BE2C (cell line): Measurements from ENCODE around the gene ARHGAP42.
"Not testable (repeated sequence)": the region's sequence is repeated elsewhere in the genome, so short reads cannot be mapped to it uniquely, and the experiment has no call there.

Experiments
- DNase-seq: peaks from one replicate; pipeline ENCODE4 v3.0.0-alpha.2; 2020
- H3K27me3 ChIP-seq: fragments of 250-450 bp; sonication (Bioruptor Pico); 2 replicates; pipeline ENCODE4 v1.5.1; 2020; ENCODE audit warnings: mild to moderate bottlenecking
- H3K36me3 ChIP-seq: fragments of 250-450 bp; sonication (Bioruptor Pico); 2 replicates; pipeline ENCODE4 v1.5.1; 2020; ENCODE audit warnings: mild to moderate bottlenecking
- H3K4me1 ChIP-seq: fragments of 250-450 bp; sonication (Bioruptor Pico); 2 replicates; pipeline ENCODE4 v1.5.1; 2020
- H3K4me3 ChIP-seq: 2 replicates; pipeline ENCODE4 v1.5.1; 2011; ENCODE audit warnings: low read depth, low read length
- H3K9me3 ChIP-seq: fragments of 250-450 bp; sonication (Bioruptor Pico); 2 replicates; pipeline ENCODE4 v1.5.1; 2020
- TF ChIP-seq, protein P1 (sequence below): IDR thresholded peaks from 2 replicates; pipeline ENCODE4 v1.5.1; 2012; ENCODE audit warnings: mild to moderate bottlenecking, low read depth, low read length

Gene ARHGAP42

DNA sequence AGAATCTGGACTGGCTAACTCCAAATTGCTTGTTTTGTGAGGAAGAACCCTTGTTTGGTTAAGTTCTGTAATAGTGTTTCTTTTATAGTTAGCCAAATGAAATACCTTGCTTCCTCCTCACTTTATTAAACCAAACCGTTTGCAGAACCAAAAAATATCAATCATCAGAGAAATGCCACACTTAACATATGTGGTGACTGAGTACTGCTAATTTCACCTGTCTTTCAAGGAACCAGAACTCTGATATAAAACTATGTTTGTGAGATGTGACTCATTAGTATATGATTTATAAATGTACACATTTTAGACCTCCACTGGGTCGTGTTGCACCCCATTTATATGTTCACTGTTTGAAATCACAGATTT is 322.6 kb downstream of the ARHGAP42 start:
- no peaks in the 10 kb centered on the region for H3K36me3 ChIP-seq
- no peak overlapping the region for H3K4me3 ChIP-seq
- no peak for DNase-seq
- H3K27me3 ChIP-seq = peaks cover 9% of the 10 kb centered on the region
- no peaks in the 10 kb centered on the region for H3K9me3 ChIP-seq
- no peaks in the 10 kb centered on the region for H3K4me1 ChIP-seq
- TF ChIP-seq, protein P1, sequence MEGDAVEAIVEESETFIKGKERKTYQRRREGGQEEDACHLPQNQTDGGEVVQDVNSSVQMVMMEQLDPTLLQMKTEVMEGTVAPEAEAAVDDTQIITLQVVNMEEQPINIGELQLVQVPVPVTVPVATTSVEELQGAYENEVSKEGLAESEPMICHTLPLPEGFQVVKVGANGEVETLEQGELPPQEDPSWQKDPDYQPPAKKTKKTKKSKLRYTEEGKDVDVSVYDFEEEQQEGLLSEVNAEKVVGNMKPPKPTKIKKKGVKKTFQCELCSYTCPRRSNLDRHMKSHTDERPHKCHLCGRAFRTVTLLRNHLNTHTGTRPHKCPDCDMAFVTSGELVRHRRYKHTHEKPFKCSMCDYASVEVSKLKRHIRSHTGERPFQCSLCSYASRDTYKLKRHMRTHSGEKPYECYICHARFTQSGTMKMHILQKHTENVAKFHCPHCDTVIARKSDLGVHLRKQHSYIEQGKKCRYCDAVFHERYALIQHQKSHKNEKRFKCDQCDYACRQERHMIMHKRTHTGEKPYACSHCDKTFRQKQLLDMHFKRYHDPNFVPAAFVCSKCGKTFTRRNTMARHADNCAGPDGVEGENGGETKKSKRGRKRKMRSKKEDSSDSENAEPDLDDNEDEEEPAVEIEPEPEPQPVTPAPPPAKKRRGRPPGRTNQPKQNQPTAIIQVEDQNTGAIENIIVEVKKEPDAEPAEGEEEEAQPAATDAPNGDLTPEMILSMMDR = no peak

DNA sequence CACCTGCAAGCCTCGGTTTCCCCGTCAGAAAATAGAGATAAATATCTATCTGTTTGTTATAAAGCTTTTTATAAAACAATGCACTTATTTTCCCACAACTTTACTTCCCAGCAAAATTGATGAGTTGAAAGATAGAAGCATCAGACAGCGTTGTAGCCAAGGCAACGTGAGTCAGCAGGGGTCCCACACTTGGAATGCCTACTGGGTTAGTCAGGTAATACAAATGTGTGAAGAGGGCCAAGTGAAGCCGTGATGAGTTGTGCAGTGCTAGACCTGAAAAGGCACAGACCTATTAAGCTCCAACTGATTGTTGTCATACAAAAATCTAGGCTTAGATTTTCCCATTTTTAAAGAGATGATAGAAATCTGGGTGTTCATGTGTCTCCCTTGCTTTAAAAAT is 323.8 kb downstream of the ARHGAP42 start:
- DNase-seq = no peak
- Histone ChIP-seq H3K36me3 (no peaks in the 10 kb centered on the region), H3K4me3 (no peak overlapping the region), H3K4me1 (no peaks in the 10 kb centered on the region), H3K9me3 (no peaks in the 10 kb centered on the region), H3K27me3 (peaks cover 9% of the 10 kb centered on the region; the same call in 1 of the 2 replicates)
- TF ChIP-seq, protein P1 = no peak

DNA sequence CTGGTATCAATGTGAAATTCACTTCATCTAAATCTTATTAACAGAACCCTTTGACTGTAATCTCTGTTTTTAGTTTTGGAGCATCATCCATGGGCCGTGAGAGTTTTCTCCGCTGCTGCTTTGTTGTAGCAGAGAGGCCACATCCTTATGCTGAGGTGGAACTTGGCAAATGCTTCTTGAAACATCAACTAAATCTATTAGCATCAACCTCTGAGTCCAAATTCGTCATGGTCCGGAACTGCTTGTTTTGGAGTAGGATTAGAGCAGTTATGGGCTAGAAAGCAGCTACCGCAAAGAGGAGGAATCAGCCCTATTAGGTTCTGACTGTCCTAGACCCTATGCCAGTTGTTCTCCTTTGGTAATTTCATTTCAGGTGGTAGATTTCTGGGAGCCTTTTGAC is 324.8 kb downstream of the ARHGAP42 start:
- DNase-seq = no peak
- Histone ChIP-seq H3K9me3 (no peaks in the 10 kb centered on the region), H3K4me3 (no peak overlapping the region), H3K27me3 (peaks cover 2% of the 10 kb centered on the region; the same call in 1 of the 2 replicates), H3K4me1 (no peaks in the 10 kb centered on the region), H3K36me3 (no peaks in the 10 kb centered on the region)
- TF ChIP-seq, protein P1 = no peak

DNA sequence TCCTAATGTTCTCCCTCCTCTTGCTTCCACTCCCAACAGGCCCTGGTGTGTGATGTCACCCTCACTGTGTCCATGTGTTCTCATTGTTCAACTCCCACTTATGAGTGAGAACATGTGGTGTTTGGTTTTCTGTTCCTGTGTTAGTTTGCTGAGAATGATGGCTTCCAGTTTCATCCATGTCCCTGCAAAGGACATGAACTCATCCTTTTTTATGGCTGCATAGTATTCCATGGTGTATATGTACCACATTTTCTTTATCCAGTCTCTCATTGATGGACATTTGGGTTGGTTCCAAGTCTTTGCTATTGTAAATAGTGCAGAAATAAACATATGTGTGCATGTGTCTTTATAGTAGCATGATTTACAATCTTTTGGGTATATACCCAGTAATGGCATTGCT is 326.6 kb downstream of the ARHGAP42 start:
- H3K27me3 ChIP-seq, DNase-seq, H3K4me3 ChIP-seq, H3K4me1 ChIP-seq, H3K9me3 ChIP-seq, H3K36me3 ChIP-seq: not testable (repeated sequence)

DNA sequence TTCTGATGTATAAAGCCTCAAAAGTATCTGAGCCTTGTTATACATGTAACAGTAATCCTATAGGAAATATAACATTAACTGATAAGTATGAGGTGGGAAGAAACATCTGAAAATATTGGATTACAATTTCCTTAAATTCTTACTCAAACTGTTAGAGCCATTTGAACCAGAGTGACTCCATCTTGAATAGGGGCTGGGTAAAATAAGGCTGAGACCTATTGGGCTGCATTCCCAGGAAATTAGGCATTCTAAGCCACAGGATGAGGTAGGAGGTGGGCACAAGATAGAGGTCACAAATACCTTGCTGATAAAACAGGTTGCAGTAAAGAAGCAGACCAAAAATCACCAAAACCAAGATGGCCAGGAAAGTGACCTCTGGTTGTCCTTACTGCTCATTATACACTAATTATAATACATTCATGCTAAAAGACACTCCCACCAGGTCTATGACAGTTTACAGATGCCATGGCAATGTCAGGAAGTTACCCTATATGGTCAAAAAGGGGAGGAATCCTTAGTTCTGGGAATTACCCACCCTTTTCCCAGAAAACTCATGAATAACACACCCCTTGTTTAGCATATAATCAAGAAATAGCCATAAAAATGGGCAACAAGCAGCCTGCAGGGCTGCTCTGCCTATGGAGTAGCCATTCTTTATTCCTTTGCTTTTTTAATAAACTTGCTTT is 327.7 kb downstream of the ARHGAP42 start:
- TF ChIP-seq, protein P1 = no peak
- Histone ChIP-seq H3K27me3 (no peaks in the 10 kb centered on the region; the same call in 1 of the 2 replicates), H3K4me3 (no peak overlapping the region), H3K4me1 (no peaks in the 10 kb centered on the region), H3K9me3 (no peaks in the 10 kb centered on the region), H3K36me3 (no peaks in the 10 kb centered on the region)
- DNase-seq = no peak

DNA sequence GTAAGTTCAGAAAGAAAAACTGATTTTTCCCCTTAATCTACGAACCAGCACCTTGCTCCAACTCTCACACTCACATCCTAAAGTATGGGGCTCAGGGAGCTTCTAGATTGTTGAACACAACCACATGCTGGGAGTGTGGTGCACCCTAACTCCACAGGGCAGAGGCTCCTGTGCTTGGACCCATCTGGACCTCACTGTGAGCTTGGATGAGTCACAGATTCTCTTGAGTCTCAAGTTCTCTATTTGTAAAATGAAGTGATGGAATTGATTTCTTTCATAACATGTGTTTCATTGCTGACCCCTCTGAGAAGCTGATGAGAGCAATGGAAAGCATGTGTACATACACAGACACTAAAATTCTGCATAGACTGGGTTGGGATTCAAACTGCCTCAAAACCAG is 332.8 kb downstream of the ARHGAP42 start:
- Histone ChIP-seq H3K4me1 (no peaks in the 10 kb centered on the region), H3K9me3 (no peaks in the 10 kb centered on the region), H3K36me3 (no peaks in the 10 kb centered on the region), H3K4me3 (no peak overlapping the region), H3K27me3 (peaks cover 7% of the 10 kb centered on the region)
- TF ChIP-seq, protein P1 = no peak
- no peak for DNase-seq

DNA sequence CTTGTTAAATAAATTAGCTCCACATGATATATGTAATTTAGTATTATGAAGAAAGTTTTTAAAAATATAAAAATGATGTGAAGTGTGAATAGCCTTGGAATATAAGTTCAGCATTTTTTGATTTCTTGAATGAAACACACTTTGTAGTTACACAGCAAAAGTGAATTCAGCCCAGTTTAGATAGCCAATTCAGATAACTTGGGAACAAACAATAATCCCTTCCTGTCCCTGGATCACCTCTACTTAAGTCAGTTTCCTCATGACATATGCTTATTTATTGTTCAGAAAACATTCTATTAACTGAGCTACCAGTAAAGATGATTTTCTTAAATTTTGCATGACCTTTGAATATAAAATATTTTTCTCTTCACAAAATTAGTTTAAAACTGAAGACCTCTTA is 335.2 kb downstream of the ARHGAP42 start:
- no peak for DNase-seq
- Histone ChIP-seq H3K9me3 (no peaks in the 10 kb centered on the region), H3K27me3 (peaks cover 7% of the 10 kb centered on the region), H3K4me1 (no peaks in the 10 kb centered on the region), H3K4me3 (no peak overlapping the region), H3K36me3 (no peaks in the 10 kb centered on the region)
- TF ChIP-seq, protein P1 = no peak
